Liver (tissue), 3 donors: Measurements from ENCODE around the gene BAHCC1.

Experiments used
- ATF3 ChIP-seq: IDR thresholded peaks from 2 replicates; pipeline ENCODE4 v1.6.1; 2016; ENCODE audit warnings: antibody characterized with exemption
- CTCF ChIP-seq: fragments of 150-350 bp; IDR thresholded peaks from 2 replicates; pipeline ENCODE4 v1.5.1; 2017; ENCODE audit warnings: improper control_type of control experiment, low read depth, low read length; ENCODE audit not compliant: missing input control
- EGR1 ChIP-seq, 2 donors: IDR thresholded peaks; 2 replicates each; pipeline ENCODE4 v1.6.1; 2016 to 2018; ENCODE audit warnings: antibody characterized with exemption in 2 of 2, low read depth in 2 of 2
- FOXA1 ChIP-seq: IDR thresholded peaks from 2 replicates; pipeline ENCODE4 v1.6.1; 2016; ENCODE audit warnings: antibody characterized with exemption
- GABPA ChIP-seq, 2 donors: IDR thresholded peaks in 1 of 2; conservative IDR thresholded peaks in 1 of 2; 2 replicates each; pipeline ENCODE4 v1.6.1; 2016; ENCODE audit warnings: antibody characterized with exemption in 2 of 2, mild to moderate bottlenecking in 1 of 2, moderate library complexity in 1 of 2
- HNF4A ChIP-seq, 2 donors: conservative IDR thresholded peaks; 2 replicates each; pipeline ENCODE4 v1.6.1; 2016; ENCODE audit warnings: antibody characterized with exemption in 2 of 2, mild to moderate bottlenecking in 2 of 2
- MAX ChIP-seq: IDR thresholded peaks from 2 replicates; pipeline ENCODE4 v1.6.1; 2016; ENCODE audit warnings: antibody characterized with exemption
- NR2F2 ChIP-seq: IDR thresholded peaks from 2 replicates; pipeline ENCODE4 v1.6.1; 2016; ENCODE audit warnings: antibody characterized with exemption
- RAD21 ChIP-seq, 2 donors: IDR thresholded peaks; 2 replicates each; pipeline ENCODE4 v1.6.1; 2016; ENCODE audit warnings: antibody characterized with exemption in 2 of 2, mild to moderate bottlenecking in 2 of 2
- REST ChIP-seq: IDR thresholded peaks from 2 replicates; pipeline ENCODE4 v1.6.1; 2016; ENCODE audit warnings: antibody characterized with exemption, mild to moderate bottlenecking
- SP1 ChIP-seq: IDR thresholded peaks from 2 replicates; pipeline ENCODE4 v1.6.1; 2018; ENCODE audit warnings: antibody characterized with exemption, mild to moderate bottlenecking
- TAF1 ChIP-seq: conservative IDR thresholded peaks from 2 replicates; pipeline ENCODE4 v1.6.1; 2016; ENCODE audit warnings: antibody characterized with exemption, mild to moderate bottlenecking
- YY1 ChIP-seq: IDR thresholded peaks from 2 replicates; pipeline ENCODE4 v1.6.1; 2016; ENCODE audit warnings: antibody characterized with exemption, mild to moderate bottlenecking
- TF ChIP-seq, protein P1 (sequence below): IDR thresholded peaks from 2 replicates; pipeline ENCODE4 v1.6.1; 2016; ENCODE audit warnings: antibody characterized with exemption
- donor health status: healthy.
- donor health status: healthy.

- TF ChIP-seq SP1, result no peak
- no peak for TF ChIP-seq CTCF
- TF ChIP-seq YY1, result no peak
- TF ChIP-seq, protein P1, sequence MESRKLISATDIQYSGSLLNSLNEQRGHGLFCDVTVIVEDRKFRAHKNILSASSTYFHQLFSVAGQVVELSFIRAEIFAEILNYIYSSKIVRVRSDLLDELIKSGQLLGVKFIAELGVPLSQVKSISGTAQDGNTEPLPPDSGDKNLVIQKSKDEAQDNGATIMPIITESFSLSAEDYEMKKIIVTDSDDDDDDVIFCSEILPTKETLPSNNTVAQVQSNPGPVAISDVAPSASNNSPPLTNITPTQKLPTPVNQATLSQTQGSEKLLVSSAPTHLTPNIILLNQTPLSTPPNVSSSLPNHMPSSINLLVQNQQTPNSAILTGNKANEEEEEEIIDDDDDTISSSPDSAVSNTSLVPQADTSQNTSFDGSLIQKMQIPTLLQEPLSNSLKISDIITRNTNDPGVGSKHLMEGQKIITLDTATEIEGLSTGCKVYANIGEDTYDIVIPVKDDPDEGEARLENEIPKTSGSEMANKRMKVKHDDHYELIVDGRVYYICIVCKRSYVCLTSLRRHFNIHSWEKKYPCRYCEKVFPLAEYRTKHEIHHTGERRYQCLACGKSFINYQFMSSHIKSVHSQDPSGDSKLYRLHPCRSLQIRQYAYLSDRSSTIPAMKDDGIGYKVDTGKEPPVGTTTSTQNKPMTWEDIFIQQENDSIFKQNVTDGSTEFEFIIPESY, result no peak
- no peak for TF ChIP-seq REST
- no peak for TF ChIP-seq RAD21 (IDR thresholded peaks at IDR 0.05)
- no peak for TF ChIP-seq MAX
- TF ChIP-seq HNF4A (conservative IDR thresholded peaks at IDR 0.05), result no peak
- TF ChIP-seq NR2F2, result no peak
- TF ChIP-seq EGR1 (IDR thresholded peaks at IDR 0.05; ENCODE audit: low read depth in 2 of 2), result no peak
- no peak for TF ChIP-seq ATF3
- TF ChIP-seq TAF1, result no peak
- TF ChIP-seq GABPA (IDR thresholded peaks at IDR 0.05 in 1 of 2, conservative IDR thresholded peaks at IDR 0.05 in 1 of 2), result no peak
- no peak for TF ChIP-seq FOXA1
Measured at GRCh38 chr17:81403671-81404534, 8.6 kb downstream of the BAHCC1 start.
